Measurements from ENCODE around the gene SEMA5A. TPM values are rescaled to one million over a fixed set of nuclear protein-coding genes. Genes with fewer than 3 reads are reported as not detected.
"Not testable (repeated sequence)": the region's sequence is repeated elsewhere in the genome, so short reads cannot be mapped to it uniquely, and the experiment has no call there.

Gene SEMA5A
- total RNA-seq, 1 donor from 2014 or later: 1.3 TPM

DNA sequence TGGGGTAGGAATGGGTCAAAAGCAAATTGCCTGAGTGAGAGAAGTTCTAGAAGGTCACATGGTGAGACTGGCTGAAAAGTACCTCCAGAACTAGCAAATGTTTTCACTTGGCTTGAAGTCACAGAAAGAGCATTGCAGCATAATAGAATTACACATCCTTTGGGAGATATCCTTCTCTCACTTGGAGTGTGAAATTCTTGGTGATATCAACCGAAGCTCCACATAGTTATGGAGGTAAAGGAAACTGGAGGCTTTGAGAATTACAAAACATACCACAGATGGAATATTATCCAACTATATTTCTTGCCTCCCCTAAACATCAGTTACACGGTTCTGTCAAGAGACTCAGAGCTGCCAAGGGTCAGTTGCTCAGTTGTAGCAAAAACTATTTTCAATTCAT is 182.4 kb downstream of the SEMA5A start:
- intact Hi-C loops (cut with micrococcal nuclease): no loop called here

DNA sequence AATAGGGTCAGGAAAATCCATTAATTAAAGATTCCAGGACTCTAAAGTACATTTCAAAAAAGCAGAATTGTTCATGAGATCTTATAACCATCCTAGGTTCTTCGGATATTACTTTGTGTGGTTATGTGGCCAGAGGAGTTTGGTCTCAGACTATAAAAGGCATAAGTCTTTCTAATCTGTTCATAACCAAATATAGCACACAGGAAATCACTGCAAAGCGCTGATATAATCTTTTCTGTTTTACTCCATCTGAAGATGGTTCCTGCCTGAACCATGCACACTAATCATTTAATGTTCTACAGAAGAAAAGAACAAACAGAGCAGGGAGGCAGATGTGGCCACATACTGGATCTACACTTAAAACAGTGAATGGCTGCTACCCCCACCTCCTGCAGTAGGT is 182.8 kb downstream of the SEMA5A start:
- intact Hi-C loops (cut with micrococcal nuclease): no loop called here

DNA sequence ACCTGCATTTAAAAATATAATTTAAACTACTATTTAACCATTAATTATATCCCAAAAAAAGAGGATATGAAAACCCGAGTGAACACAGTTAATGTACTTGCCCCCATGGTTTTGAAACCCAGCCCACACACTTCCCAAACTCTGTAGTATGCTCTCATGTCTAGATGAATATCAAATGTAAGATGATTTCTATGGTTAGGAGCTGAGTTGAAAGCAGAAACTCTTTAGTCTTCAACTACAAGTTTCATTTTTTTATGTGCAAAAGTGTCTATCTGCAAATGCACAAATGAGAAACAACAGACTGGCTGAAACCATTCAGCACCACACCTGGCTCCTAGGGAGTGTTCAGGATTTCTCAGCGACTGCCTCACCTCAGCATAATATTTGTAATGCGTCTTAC is 183.3 kb downstream of the SEMA5A start:
- intact Hi-C loops (cut with micrococcal nuclease): no loop called here

GRCh38 chr5:9361835-9362234 is 184.0 kb downstream of the SEMA5A start:
- intact Hi-C loops (cut with micrococcal nuclease): loop anchor here (1.0 kb wide), 1 partner anchor 182 kb away; no protein-coding TSS in a partner anchor

GRCh38 chr5:9358961-9359685 is 186.8 kb downstream of the SEMA5A start:
- intact Hi-C loops (cut with micrococcal nuclease): no loop called here

DNA sequence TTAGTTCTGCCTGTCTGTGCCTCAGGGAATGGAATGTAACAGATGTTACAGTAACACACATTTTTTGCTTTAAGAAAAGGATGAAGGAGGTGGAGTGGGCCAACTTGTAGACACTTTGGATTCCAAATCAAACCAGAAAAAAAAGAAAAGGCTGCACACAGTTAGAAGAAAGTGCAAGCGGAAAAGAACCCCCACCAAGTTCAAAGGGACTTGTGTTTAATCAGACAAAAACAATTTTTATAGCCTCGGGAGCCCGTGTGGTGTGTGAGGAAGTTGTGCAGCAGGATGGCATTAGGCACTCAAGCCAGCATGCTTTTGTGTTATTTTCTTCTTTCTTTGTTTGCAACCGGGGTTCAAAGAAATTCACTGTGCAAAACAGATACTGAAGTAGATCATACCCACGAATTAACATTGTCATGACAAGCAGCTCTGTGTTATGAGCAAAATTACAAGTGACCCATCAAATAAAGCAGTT is 189.5 kb downstream of the SEMA5A start:
- intact Hi-C loops (cut with micrococcal nuclease): no loop called here

DNA sequence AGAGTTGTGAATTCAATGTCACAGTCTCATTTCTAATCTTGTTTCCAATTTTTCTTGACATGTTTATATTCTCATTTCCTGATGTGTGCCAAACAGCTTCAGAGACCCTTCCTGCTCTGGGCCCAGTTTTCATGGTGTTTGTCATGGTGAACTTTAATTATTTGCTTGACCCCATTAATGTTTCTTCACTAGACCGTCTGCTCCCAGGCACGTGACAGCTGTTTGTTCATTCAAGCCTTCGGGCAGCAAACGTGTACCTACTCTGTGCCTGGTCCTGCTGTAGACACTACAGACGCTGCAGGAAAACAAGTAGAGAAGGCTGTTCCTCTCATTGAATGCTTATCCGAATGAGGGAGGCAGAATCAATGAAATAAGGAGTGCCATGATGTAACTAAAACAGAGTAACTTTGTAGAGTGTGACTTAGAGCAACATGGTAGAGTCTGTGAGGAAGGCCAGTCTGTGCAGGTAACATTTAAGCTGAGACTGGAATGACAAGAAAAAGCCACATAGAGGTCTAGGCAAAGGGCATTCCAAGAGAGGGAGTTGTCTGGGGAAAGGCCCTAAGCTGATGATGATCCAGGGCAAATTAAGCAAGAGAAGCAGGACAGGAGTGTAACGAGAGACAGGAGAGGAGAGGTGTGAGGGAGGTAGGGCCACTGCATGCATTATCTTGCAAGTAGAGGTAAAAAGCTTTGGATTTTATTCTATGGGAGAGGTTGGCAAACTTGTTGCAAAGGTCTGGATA is 191.4 kb downstream of the SEMA5A start:
- intact Hi-C loops (cut with micrococcal nuclease): no loop called here

DNA sequence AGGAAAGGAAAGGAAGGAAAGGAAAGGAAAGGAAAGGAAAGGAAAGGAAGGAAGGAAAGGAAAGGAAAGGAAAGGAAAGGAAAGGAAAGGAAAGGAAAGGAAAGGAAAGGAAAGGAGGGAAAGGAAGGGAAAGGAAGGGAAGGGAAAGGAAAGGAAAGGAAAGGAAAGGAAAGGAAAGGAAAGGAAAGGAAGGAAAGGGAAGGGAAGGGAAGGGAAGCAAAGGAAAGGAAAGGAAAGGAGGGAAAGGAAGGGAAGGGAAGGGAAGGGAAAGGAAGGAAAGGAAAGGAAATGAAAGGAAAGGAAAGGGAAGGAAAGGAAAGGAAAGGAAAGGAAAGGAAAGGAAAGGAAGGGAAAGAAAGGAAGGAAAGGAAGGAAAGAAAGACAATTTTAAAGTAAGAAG is 192.8 kb downstream of the SEMA5A start:
- intact Hi-C loops (cut with micrococcal nuclease): not testable (repeated sequence)

GRCh38 chr5:9351546-9351945 is 194.3 kb downstream of the SEMA5A start:
- intact Hi-C loops (cut with micrococcal nuclease): no loop called here

- intact Hi-C loops (cut with micrococcal nuclease): no loop called here
Observed at GRCh38 chr5:9350301-9350797, 195.5 kb downstream of the SEMA5A start.

DNA sequence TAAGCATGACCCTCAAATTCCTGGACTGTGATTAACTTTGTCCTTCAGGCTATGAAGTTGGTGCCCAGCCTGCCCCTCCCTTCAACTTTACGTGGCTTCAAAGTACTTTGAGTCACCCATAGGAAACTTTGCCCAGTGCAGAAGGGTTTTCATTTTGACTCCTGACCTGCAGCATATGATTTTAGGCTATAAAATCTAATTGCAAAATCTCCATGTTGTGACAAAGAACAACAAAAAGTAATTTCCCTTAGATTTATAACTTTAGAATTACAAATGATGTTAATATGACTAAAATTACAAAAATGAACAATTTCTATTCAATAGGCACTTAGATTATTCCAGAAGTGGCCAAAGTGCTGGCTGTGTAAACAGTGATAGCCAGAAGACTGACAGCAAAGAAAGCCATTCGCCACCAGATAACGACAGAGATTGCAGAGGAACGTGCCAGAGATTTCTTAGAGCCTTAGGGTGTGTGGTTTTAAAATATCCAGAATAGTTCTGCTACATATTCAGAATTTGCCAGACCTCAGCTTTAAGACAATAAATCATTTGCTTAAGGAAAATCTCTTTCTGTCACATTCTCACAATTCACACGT is 197.4 kb downstream of the SEMA5A start:
- intact Hi-C loops (cut with micrococcal nuclease): no loop called here

GRCh38 chr5:9347541-9348295 is 198.2 kb downstream of the SEMA5A start:
- intact Hi-C loops (cut with micrococcal nuclease): no loop called here

GRCh38 chr5:9347032-9347431 is 198.8 kb downstream of the SEMA5A start:
- intact Hi-C loops (cut with micrococcal nuclease): no loop called here

GRCh38 chr5:9344751-9345240 is 201.1 kb downstream of the SEMA5A start:
- intact Hi-C loops (cut with micrococcal nuclease): no loop called here

DNA sequence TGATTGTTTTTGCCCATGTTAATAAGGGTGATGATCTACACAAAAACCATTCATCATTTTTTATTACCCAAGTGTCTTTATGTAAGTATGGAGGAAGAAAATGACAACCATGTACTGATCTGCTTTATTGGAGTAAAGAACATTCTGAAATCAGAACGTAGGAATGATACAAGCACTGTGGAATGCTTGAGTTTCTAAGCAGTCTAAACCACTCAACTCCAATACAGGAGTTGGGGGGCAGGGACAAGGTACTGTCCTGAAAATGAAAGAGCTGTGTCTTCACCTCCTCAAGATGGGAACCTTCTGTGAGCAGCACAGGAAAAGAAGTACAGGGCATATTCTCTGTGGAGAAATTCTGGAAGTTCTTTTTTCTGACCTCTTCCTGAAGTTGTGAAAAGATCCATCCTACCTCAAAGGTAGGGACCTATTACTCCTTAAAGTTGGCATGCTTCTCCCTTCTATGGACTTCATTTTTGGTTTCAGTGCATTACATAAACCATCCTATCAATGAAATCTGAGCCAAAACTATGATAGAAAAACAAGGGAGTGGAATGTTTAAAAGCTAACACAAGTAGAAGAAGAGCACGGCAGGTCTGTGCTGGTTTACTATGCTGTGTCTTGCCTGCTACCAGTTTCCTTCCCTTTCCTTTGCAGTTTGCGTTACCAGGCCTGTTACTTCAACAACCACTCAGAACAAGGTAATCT is 202.6 kb downstream of the SEMA5A start:
- intact Hi-C loops (cut with micrococcal nuclease): no loop called here

- intact Hi-C loops (cut with micrococcal nuclease): no loop called here
Observed at GRCh38 chr5:9342161-9342787, 203.6 kb downstream of the SEMA5A start.

- intact Hi-C loops (cut with micrococcal nuclease): no loop called here
Observed at GRCh38 chr5:9340085-9340484, 205.8 kb downstream of the SEMA5A start.

- intact Hi-C loops (cut with micrococcal nuclease): no loop called here
Observed at GRCh38 chr5:9339206-9339818, 206.6 kb downstream of the SEMA5A start.

- intact Hi-C loops (cut with micrococcal nuclease): no loop called here
Observed at GRCh38 chr5:9338796-9339195, 207.1 kb downstream of the SEMA5A start.

Measured in T-helper 2 cell treated with Interferon-gamma antibody and Interleukin-4, amounts not matched to agents 100 ng/mL and 5 ng/mL, for 36 hours (primary cell).